ENCODE data around the gene PON1.

The PON1 gene

GRCh38 chr7:95324431-95324830, at the start of gene PON1:
PON1 (minus strand) TSS chr7:95324532; CDS start chr7:95324475, 57 bp downstream.
- FAIRE-seq = no peak

DNA sequence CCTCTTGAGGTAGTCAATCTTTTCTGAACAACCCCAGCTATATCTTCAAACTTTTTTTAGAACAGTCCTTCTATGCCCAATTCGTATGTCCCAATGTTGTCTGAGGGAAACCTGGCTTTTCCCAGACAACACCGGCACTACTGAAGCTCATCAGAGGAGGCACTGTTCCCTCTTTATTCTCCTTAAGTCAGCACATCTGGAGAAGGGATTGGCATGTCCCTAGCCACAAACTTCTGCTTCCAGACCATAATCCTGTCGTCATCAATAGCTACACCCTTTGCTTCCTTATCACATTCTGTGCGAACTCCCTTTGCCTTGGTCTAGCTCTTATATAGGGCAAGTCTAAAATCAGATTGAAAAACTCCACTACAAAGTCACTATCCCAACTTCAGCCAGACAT, 49.0 kb upstream of the PON1 start:
- FAIRE-seq = no peak

GRCh38 chr7:95368235-95368634, 43.9 kb upstream of the PON1 start:
- FAIRE-seq = no peak

DNA sequence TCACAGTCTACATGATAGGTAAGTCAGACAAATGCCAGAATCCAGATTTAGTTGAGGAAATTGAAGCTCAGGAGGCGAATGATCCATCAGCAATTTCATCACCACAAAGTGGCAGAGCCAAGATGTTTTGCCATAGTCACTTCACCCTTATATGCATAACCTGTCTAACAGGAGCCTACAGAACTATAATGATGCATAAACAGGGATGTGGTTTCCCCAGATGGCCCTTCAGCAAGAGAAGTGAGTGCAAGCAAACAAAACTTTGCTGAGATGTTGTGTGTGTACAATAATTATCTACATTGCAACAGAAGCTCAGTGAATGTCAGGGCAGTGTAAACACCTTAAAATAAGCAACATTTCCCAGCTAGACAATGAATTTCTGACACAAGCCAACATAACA, 43.3 kb upstream of the PON1 start:
- no peak for FAIRE-seq

GRCh38 chr7:95365151-95365550, 40.8 kb upstream of the PON1 start:
- no peak for FAIRE-seq

DNA sequence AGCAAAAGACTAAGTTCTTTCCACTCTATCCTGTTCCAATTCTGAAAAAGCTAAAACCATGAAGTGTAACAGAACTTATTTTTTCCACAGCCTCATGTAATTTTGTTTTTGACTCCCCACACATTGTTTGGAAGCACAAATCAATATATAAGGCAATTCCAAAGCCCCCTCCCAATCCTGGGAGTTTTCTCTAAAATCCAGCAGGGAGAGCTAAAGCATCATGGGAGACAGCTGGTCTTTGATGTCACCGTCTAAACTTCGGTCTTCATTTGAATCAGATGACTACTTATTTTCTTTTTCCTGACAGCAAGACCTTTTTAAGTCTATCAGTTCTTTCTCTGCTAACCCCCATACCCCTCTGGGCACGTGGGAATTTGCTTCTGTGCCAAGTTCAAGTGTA, 33.3 kb upstream of the PON1 start:
- no peak for FAIRE-seq

GRCh38 chr7:95342642-95343307, 18.4 kb upstream of the PON1 start:
- FAIRE-seq = no peak

DNA sequence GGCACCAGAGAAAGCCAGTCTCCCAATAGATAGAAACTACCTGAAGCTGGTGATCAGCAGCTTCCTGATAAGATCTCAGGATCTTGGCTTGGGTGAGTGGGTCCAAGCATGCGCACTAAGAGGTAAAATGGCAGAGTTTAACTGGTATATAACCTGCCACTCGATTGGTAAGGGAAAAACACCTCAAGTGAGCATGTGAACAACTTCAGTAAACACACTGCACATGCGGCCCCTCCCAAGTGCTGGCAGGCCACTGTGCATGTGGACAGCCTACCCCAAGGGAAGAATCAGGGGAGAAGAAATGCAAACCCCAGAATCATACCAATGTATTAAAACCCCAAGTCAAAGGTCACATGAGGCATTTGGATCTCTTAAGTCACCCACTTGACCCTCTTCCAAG, 17.7 kb upstream of the PON1 start:
- no peak for FAIRE-seq

DNA sequence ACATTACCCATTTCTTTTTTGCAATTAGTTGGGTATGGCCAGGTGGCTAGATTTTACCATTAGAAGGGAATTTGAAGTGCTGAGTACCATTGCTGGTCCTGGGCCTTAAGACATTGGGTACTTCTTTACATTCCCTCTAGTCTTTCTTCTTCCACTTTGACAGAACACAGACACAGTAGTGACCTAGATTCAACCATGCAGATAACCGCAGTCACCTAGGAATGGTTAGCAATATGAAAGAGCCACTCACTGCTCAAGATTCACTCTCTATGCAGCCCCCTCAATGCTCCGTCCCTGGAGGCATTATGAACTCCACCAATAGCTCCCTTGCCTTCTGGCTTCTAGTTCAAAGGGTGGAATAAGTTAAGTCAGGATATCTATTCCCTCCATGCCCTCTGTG, 16.2 kb upstream of the PON1 start:
- FAIRE-seq = no peak

DNA sequence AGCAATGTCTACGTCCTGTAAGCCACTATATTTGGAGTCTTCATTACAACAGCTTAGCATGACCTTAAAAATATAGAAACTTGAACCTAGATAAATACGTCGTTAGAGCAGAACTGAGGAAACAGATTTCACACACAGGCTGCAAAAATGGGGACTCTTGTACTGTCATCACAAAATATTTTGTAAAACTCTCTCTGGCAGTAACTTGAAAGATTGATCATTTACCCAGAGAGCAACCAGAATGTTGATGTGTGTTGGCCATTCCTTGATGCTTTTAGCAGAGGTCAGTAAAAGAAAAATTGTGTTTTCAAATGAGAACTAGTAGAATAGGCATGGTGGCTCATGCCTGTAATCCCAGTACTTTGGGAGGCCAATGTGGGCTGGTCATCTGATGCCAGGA, 14.5 kb upstream of the PON1 start:
- no peak for FAIRE-seq

- no peak for FAIRE-seq
These were observed 10.8 kb upstream of the PON1 start for GRCh38 chr7:95335093-95335492.

- FAIRE-seq = no peak
These were observed 10.1 kb upstream of the PON1 start for GRCh38 chr7:95334447-95334846.

GRCh38 chr7:95330961-95331337, 6.6 kb upstream of the PON1 start:
- no peak for FAIRE-seq

DNA sequence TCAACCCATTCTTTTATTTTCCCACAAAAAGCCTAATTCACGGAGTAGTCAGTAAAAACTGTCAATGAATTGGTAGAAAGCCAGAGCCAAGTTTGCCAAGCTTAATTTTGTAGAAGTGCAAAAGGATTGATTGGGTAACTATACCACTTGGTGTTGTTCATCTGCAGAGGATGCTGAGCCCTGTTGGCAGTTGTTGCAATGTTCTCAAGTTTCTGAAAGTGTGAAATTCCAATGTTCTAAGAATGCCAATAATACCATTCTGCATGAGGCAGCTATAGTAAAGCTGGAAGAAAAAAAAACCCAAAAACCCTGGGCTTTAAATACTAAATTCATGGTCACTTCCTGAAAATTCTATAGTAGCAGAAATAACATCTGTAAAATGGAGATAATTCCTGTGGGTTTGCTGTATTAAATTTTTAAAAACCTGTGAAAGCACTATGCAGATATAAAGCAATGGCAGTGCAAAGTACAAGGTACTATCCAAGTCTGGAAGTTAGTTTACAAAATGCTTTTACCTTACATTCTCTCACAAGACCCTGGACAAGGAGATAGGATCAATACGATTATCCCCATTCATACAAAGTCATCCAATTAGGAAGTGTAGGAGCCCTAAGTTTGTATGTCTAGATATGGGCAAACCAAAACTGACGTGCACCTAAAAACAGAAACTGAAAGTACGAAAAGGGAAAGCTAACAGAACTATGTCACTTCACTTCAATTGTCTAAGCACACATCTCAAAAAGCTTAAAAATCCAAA, 6.0 kb upstream of the PON1 start:
- no peak for FAIRE-seq

GRCh38 chr7:95327356-95327755, 3.0 kb upstream of the PON1 start:
- FAIRE-seq = no peak

GRCh38 chr7:95323410-95324129, 762 bp downstream of the PON1 start:
- no peak for FAIRE-seq

DNA sequence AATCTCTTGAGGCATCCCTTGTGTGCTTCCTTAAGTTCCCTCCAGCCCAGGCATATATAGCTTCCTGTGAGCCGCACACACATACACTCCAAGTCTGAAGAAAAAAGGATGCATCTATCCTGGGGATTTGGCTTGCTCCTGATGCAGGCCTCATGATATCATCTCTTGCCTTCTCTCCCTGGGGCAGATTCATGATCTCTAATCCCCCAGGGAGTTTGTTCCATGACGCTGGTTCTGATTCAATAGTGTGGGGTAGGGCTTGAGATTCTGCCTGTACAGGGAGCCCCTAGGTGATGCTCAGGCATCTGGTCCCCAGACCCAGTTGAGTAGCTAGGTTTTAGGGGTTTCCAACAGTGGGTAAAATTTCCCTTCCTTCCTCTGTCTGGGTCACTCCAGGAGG, 1.5 kb downstream of the PON1 start:
- no peak for FAIRE-seq

- no peak for FAIRE-seq
These were observed 1.9 kb downstream of the PON1 start for GRCh38 chr7:95322396-95322795.

- no peak for FAIRE-seq
These were observed 2.6 kb downstream of the PON1 start for GRCh38 chr7:95321720-95322119.

GRCh38 chr7:95320651-95321050, 3.7 kb downstream of the PON1 start:
- no peak for FAIRE-seq

GRCh38 chr7:95319570-95319969, 4.8 kb downstream of the PON1 start:
- FAIRE-seq = no peak

DNA sequence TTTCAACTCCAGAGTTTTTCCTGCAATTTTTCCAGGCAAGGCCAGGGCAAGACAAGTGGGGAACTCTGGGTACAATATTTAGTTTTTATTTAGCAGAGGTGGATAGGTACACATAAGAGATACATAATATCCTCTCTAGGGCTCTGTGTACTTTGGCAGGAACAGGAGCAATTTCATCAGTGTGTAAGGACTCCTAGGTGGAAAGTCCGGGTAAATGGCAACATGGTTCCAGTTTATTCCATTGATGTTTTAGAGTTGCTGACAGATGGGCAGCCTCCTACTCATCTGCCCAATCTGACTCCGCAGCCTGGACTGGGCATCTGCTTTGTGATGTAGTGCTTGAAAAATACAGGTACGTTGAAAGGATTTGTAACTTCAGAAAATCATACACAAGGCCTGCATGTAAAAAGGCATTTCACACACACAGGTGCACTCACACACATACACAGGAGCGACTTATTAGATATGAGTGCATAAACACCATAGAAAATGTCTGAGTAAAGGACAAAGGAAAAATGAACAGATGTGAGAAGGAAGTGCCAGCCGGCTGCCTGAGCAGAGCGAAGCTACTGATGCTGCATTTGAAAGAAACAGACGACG, 5.7 kb downstream of the PON1 start:
- FAIRE-seq = no peak

DNA sequence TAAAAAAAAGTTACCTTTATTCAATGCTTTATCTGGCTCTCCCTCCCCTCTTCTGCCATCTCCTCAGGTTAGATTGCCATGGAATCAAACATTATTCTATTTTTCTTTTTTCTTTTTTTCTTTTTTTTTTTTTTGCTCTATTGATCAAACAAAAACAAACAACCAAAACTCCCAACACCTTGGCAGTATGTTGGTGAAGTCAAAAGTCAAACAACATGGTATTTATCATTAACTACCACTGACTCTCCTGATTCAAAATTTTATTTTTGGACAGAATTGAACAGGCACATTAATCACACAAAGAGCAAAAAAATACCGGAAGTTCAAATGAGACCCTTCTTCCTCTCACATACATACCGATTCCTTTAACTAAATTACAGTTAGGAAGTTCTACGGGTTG, 6.4 kb downstream of the PON1 start:
- FAIRE-seq = no peak

DNA sequence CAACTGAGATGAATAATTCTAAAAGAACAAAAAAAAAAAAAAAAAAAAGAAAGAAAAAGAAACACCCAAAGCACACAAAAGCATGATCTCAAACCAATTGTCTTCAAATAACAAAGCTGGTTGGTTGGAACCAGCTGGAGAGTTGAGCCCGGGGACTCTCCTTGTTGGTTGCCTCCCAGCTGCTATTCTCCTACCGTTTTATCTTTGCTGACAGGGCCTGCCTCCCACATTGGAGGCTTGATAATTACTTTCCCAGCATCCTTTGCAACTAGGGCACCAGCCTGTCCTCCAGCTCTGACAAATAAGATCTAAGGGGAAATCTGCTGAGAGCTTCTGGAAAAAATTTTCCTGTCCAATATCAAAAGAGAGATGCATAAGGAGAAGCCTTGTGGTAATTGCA, 6.8 kb downstream of the PON1 start:
- no peak for FAIRE-seq

Measured in colon (tissue), 2 donors.